Adrenal gland (tissue), 12 donors: ENCODE data around the gene PRSS2. TPM values are rescaled to one million over a fixed set of nuclear protein-coding genes. Genes with fewer than 3 reads are reported as not detected.

Source experiments
- DNase-seq, 7 donors: peaks; one replicate each; pipeline ENCODE4 v3.0.0-alpha.2; 2019 to 2020
- H3K27ac ChIP-seq, 5 donors: fragments of 200-600 bp; sonication (generic) in 4 of 5; 1 replicate in 3 of 5; 2 replicates in 2 of 5; pipeline versions ENCODE4 v1.5.1 to v1.8.0; 2016 to 2020; ENCODE audit warnings: mild to moderate bottlenecking in 1 of 5
- H3K27me3 ChIP-seq: fragments of 200-600 bp; 2 replicates; pipeline ENCODE4 v1.8.0; 2021
- H3K36me3 ChIP-seq, 2 donors: fragments of 200-600 bp; replicated peaks in 1 of 2; 1 replicate in 1 of 2; 2 replicates in 1 of 2; pipeline versions ENCODE4 v1.5.1 to v1.8.0; 2018 to 2022
- H3K4me1 ChIP-seq, 2 donors: fragments of 200-600 bp; replicated peaks in 1 of 2; 1 replicate in 1 of 2; 2 replicates in 1 of 2; pipeline versions ENCODE4 v1.5.1 to v1.8.0; 2018 to 2021
- H3K4me3 ChIP-seq, 4 donors: fragments of 200-600 bp; sonication (generic) in 3 of 4; one replicate each; pipeline ENCODE4 v1.5.1; 2016 to 2018
- H3K9me3 ChIP-seq, 3 donors: fragments of 200-600 bp; sonication (generic) in 1 of 3; replicated peaks in 1 of 3; 1 replicate in 2 of 3; 2 replicates in 1 of 3; pipeline versions ENCODE4 v1.5.1 to v1.8.0; 2016 to 2021
- CTCF ChIP-seq, 6 experiments: fragments of 450-650 bp in 4 of 6; fragments of 200-600 bp in 2 of 6; sonication (generic) in 1 of 6; IDR thresholded peaks; 1 replicate in 5 of 6; 2 replicates in 1 of 6; pipeline versions ENCODE4 v1.5.1 to v1.8.0; 2016 to 2021; ENCODE audit warnings: antibody characterized with exemption in 6 of 6, mild to moderate bottlenecking in 2 of 6, moderate library complexity in 1 of 6
- POLR2A ChIP-seq, 2 donors: fragments of 450-650 bp; IDR thresholded peaks; one replicate each; pipeline ENCODE4 v1.6.1; 2017; ENCODE audit warnings: antibody characterized with exemption in 2 of 2, mild to moderate bottlenecking in 2 of 2, moderate library complexity in 1 of 2
- WGBS, 4 donors: extraction: QIAGEN DNeasy Blood & Tissue Kit in 2 of 4; methylation state at CpG; one replicate each; pipeline versions ENCODE4 v1.1.5 to v1.1.7; 2013 to 2017; 5-methylcytosine and 5-hydroxymethylcytosine counted together
- intact Hi-C, 2 donors: fragments of 100-400 bp; cut with DNase I; formaldehyde crosslinking; loops; one replicate each; pipeline versions ENCODE4 v1.14.1 to v1.15.0; 2022 to 2023
- polyA plus RNA-seq, 3 donors: library from polyadenylated mRNA; stranded (reverse); fragments of 200-250 nt in 2 of 3; fragments of 350-450 nt in 1 of 3; fragmentation: Illumina TruSeq in 1 of 3; extraction: RNeasy Lipid Tissue Mini Kit (QIAGEN cat#74804) in 1 of 3; gene quantifications; one replicate each; pipeline ENCODE4 v1.2.3, GENCODE V29; 2013 to 2014
- total RNA-seq, 9 donors: library from RNA; depleted of rRNA in 4 of 9; stranded (reverse); fragments of >200 nt in 4 of 9; fragments of 120-200 nt in 1 of 9; fragmentation: NEBNext Ultra II Directional in 1 of 9; extraction: Animal tissue kit (Norgen Biotek cat#: 25700) in 1 of 9; gene quantifications; one replicate each; pipeline versions ENCODE4 v1.1.0 to v1.2.4, GENCODE V29; 2013 to 2023
- donor health status: healthy with polysubstance abuse.
- donor health status: Bipolar disorder and iron deficiency.
- donor health status: DM: yes; HTN: yes; CAD: no.
- donor health status: DM: no; HTN: no; CAD: no.
- donor health status: DM: no; HTN: no; CAD: no.
- donor health status: DM: yes; HTN: yes; CAD: no.

The PRSS2 gene
- total and polyA plus RNA-seq, 12 donors = 2.8 to 43.4 (median 4.8) TPM; not detected in 7

GRCh38 chr7:142784096-142784495 lies 13.3 kb downstream of the PRSS2 start:
- TF ChIP-seq CTCF (IDR thresholded peaks at IDR 0.05) = no peak
- no peak for TF ChIP-seq POLR2A (IDR thresholded peaks at IDR 0.05)
- no peak for DNase-seq
- Histone ChIP-seq H3K36me3 (no peaks in the 10 kb centered on the region), H3K9me3 (no peaks in the 10 kb centered on the region), H3K4me1 (no peaks in the 10 kb centered on the region), H3K4me3 (no peak overlapping the region), H3K27ac (no peak overlapping the region), H3K27me3 (no peaks in the 10 kb centered on the region)
- 80 to 81% (median 80%) methylated on average over 7 of the region's 7 CpGs for WGBS, 4 donors
- intact Hi-C loops = loop anchor here (5.0 to 10.0 kb wide), 2 partner anchors 72 to 149 kb away; no protein-coding TSS in a partner anchor

GRCh38 chr7:142784716-142785115 lies 13.9 kb downstream of the PRSS2 start:
- Histone ChIP-seq H3K4me3 (no peak overlapping the region), H3K4me1 (no peaks in the 10 kb centered on the region), H3K27ac (no peak overlapping the region), H3K9me3 (no peaks in the 10 kb centered on the region), H3K36me3 (no peaks in the 10 kb centered on the region), H3K27me3 (no peaks in the 10 kb centered on the region)
- no peak for DNase-seq
- whole genome bisulfite sequencing, 4 donors = 71 to 85% (median 80%) methylated on average over 8 of the region's 8 CpGs
- no peak for TF ChIP-seq CTCF (IDR thresholded peaks at IDR 0.05)
- TF ChIP-seq POLR2A (IDR thresholded peaks at IDR 0.05) = no peak
- intact Hi-C loops = loop anchor here (5.0 to 10.0 kb wide), 3 partner anchors 72 to 157 kb away; no protein-coding TSS in a partner anchor

- intact Hi-C loops = loop anchor here (5.0 to 10.0 kb wide), 2 partner anchors 151 to 159 kb away; no protein-coding TSS in a partner anchor
- Histone ChIP-seq H3K4me1 (no peaks in the 10 kb centered on the region), H3K9me3 (no peaks in the 10 kb centered on the region), H3K36me3 (no peaks in the 10 kb centered on the region), H3K27me3 (no peaks in the 10 kb centered on the region), H3K27ac (no peak overlapping the region), H3K4me3 (no peak overlapping the region)
- TF ChIP-seq POLR2A (IDR thresholded peaks at IDR 0.05) (no peak), CTCF (IDR thresholded peaks at IDR 0.05) (no peak)
- DNase-seq = no peak
- WGBS, 4 donors = 75 to 86% (median 81%) methylated on average over 7 to 8 of the region's 8 CpGs
Measured at GRCh38 chr7:142785841-142786250, 15.1 kb downstream of the PRSS2 start.

- Histone ChIP-seq H3K9me3 (no peaks in the 10 kb centered on the region), H3K4me3 (no peak overlapping the region), H3K27me3 (no peaks in the 10 kb centered on the region), H3K27ac (no peak overlapping the region), H3K36me3 (no peaks in the 10 kb centered on the region), H3K4me1 (no peaks in the 10 kb centered on the region)
- 60 to 76% (median 73%) methylated on average over 3 to 11 of the region's 11 CpGs for WGBS, 4 donors
- intact Hi-C loops = loop anchor here (5.0 to 10.0 kb wide), 2 partner anchors 152 to 160 kb away; no protein-coding TSS in a partner anchor
- no peak for DNase-seq
- TF ChIP-seq CTCF (IDR thresholded peaks at IDR 0.05) (no peak), POLR2A (IDR thresholded peaks at IDR 0.05) (no peak)
Measured at GRCh38 chr7:142787034-142787768, 16.4 kb downstream of the PRSS2 start.
